AML-193 (cell line): Measurements from ENCODE around the gene ERBB4.

ENCODE experiments used
- DNase-seq, 2 experiments: peaks; one replicate each; lab custom pipeline; 2025; lab: John Stamatoyannopoulos, UW

The ERBB4 gene

DNA sequence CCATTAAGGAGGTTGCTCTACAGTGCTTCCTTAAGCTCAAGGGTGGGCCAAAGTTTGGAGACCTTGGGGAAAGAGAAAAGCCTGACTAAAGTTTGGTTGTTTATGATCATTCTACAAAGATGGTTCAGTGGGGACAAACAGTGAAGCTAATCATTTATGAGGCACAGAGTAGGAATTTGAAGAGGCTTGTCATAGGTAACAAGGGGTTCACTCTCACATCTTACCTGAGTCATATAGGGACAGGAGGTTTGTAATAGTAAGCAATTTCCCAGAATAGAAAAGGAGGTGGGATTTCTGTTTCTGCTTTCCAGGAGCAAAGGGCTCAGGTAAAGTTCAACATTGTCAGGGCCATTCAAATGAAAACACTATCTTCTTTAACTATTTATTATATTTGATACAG lies 1194.3 kb downstream of the ERBB4 start:
- no peak for DNase-seq

DNA sequence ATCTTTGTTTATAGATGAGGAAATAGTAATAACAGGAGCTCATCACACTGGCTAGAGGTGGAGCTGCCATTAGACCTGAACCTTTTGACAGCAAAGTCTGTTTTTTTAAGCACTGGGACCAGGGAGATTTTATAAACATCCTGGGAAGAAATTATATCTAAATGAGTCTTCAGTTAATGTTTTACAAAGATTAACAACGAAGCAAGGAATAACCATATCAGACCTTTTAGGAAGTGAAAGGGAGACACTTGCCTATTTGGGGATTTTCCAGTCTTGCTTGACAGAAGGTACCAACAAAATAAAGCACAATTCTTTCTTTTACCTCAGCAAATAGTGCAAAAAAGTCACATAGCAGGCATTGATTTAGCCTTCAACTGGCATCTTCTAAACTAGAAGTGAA lies 1205.2 kb downstream of the ERBB4 start:
- DNase-seq: no peak

DNA sequence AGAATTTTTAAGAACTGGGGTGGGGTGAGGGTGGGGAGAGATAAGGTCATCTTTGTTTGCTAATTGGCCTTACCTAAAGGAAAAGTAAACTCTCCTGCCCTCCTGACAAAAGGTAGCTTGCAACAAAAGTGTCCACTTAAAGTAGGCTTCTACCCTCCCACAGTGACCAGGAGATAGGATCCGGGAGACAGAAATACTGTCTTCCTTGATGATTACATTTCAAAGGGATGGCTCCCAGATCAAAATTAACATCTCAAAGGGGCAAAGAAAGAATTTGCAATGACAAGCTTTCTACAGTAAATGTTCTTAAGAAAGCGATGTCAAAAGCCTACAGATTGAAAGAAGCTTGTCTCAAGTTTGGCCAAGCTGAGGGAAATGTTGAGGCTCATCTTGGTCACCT lies 1206.9 kb downstream of the ERBB4 start:
- DNase-seq: no peak

DNA sequence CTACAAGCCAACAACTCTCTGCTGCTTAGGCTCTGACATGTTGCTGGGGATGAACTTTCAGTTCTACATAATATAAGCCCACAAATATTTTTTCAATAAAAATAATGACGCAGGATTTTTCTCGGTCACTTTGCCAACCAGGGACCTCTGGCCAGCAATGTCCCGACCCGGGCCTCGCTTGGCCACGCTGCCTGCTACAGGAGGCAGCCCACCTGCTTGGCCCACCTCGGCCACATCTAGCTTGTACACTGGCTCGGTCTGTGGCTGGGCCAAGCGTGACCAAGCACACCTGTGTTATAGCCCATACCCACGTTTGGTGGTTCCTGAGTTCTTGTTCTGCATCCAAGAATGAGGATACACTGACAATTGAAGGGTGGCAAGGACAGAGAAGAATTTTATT lies 1208.7 kb downstream of the ERBB4 start:
- DNase-seq: no peak

DNA sequence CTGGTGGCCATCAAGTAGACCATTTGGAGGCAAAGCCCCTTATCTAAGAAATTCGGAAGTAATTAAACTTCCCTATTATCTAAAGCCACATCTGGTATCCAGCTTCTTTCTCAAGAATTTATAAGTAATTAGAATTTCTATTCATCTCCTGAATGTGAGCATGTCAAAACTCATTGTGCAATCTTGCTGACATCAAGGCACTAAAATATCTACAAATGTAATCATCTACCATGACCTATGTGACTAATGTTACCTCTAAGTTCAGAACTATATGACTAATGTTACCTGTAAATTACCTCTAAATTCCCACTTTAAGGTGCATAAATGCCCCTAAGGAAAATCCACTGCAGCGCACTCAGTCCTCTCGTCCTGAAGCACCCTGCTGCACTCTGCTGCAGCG lies 1209.2 kb downstream of the ERBB4 start:
- no peak for DNase-seq

DNA sequence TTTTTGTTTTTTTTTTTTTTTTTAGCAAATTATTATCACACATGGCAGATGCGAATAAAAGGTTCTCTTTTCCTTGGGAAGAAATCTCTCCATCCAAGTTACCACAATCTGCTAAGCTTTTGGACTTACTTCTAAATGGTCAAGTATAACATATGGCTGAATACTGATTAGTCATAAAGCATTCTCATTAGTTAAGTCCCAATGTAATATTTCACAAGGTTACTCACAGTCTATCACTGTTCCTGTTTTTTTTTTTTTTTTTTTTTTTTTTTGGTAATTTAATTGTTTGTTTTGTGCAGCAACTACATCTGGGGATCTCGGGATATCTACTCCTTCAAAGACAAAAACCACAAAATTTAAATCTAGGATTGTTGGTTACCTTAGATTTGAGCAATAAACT lies 1210.5 kb downstream of the ERBB4 start:
- DNase-seq: no peak
